AG04449 (cell line): ENCODE data around the gene CACNA1C.

Experiments used
- CTCF ChIA-PET: fragments of 350-600 bp; formaldehyde crosslinking; extraction: SDS; loops from one replicate; lab custom pipeline; 2021; ENCODE audit warnings: antibody characterized with exemption; lab: Yijun Ruan, JAX
- POLR2A ChIA-PET: fragments of 400-600, 350-600 bp; formaldehyde crosslinking; extraction: SDS; loops from one replicate; lab custom pipeline; 2020; ENCODE audit warnings: antibody characterized with exemption, inconsistent platforms; lab: Yijun Ruan, JAX
- DNase-seq: peaks from one replicate; pipeline ENCODE4 v3.0.0-alpha.2; 2010; ENCODE audit warnings: low read depth, low spot score
- H3K4me3 ChIP-seq: 2 replicates; pipeline ENCODE4 v1.5.1; 2011; ENCODE audit warnings: low read depth, mild to moderate bottlenecking, control low read depth, low read length
- TF ChIP-seq, protein P1 (sequence below): IDR thresholded peaks from one replicate; pipeline ENCODE4 v1.5.1; 2011; ENCODE audit warnings: mild to moderate bottlenecking, moderate library complexity, low read length, control low read depth, inconsistent platforms; ENCODE audit not compliant: insufficient read depth; ENCODE audit errors: missing control alignments

Gene CACNA1C

DNA sequence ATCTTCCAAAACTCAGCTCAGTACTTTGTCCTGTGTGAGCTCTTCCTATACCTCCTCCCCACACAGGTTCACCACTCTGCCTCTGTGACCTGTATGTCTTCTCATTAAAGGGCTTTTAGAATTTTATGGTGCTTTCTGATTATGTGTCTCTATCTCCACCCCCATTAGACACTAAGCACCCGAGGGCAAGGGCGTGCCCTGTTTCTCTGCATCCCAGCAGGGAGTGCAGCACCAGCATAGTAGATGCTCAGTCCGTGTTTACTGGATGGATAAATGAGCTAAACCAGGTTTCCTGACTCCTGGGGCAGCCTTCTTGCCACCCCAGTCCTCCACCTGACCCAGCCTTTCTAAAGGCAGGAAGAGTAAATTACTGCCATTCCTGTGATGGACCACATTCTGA lies 333.8 kb downstream of the CACNA1C start:
- POLR2A ChIA-PET: no interaction called here
- no peak for DNase-seq
- CTCF ChIA-PET: interaction anchor here (1.0 to 1.7 kb wide), 4 partner anchors 9 to 87 kb away, joined by 3 to 19 read pairs (median 4); no protein-coding TSS in a partner anchor
- TF ChIP-seq, protein P1, sequence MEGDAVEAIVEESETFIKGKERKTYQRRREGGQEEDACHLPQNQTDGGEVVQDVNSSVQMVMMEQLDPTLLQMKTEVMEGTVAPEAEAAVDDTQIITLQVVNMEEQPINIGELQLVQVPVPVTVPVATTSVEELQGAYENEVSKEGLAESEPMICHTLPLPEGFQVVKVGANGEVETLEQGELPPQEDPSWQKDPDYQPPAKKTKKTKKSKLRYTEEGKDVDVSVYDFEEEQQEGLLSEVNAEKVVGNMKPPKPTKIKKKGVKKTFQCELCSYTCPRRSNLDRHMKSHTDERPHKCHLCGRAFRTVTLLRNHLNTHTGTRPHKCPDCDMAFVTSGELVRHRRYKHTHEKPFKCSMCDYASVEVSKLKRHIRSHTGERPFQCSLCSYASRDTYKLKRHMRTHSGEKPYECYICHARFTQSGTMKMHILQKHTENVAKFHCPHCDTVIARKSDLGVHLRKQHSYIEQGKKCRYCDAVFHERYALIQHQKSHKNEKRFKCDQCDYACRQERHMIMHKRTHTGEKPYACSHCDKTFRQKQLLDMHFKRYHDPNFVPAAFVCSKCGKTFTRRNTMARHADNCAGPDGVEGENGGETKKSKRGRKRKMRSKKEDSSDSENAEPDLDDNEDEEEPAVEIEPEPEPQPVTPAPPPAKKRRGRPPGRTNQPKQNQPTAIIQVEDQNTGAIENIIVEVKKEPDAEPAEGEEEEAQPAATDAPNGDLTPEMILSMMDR: no peak
- H3K4me3 ChIP-seq: no peak overlapping the region

DNA sequence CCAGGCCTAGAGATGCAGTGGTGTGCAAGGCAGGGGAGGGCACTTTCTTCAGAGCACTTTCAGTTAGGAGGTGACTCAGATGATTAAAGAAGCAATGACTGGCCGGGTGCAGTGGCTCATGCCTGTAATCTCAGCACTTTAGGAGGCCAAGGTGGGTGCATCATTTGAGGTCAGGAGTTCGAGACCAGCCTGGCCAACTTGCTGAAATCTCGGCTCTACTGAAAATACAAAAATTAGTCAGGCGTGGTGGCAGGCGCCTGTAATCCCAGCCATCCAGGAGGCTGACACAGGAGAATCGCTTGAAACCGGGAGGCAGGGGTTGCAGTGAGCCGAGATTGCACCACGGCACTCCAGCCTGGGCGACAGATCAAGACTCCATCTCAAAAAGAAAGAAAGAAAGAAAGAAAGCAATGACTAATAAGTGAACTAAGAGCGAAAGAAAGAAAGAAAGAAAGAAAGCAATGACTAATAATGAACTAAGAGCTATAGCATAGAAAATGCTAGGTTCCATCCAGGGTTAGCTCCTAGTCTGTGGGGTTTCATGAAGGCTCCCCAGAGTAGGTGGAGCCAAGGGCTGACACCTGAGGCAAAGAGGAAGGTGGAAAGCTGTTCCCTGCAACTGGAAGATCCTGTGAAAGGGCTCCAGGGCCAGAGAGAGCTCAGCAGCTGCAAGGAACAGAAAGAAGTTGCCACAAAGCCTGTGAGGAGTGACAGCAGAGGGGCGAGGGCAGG lies 334.5 kb downstream of the CACNA1C start:
- ChIA-PET CTCF (interaction anchor here (1.1 to 1.7 kb wide), 3 partner anchors 8 to 14 kb away, joined by 4 to 19 read pairs (median 5); no protein-coding TSS in a partner anchor), POLR2A (no interaction called here)
- DNase-seq: no peak
- no peak overlapping the region for H3K4me3 ChIP-seq
- TF ChIP-seq, protein P1: no peak

DNA sequence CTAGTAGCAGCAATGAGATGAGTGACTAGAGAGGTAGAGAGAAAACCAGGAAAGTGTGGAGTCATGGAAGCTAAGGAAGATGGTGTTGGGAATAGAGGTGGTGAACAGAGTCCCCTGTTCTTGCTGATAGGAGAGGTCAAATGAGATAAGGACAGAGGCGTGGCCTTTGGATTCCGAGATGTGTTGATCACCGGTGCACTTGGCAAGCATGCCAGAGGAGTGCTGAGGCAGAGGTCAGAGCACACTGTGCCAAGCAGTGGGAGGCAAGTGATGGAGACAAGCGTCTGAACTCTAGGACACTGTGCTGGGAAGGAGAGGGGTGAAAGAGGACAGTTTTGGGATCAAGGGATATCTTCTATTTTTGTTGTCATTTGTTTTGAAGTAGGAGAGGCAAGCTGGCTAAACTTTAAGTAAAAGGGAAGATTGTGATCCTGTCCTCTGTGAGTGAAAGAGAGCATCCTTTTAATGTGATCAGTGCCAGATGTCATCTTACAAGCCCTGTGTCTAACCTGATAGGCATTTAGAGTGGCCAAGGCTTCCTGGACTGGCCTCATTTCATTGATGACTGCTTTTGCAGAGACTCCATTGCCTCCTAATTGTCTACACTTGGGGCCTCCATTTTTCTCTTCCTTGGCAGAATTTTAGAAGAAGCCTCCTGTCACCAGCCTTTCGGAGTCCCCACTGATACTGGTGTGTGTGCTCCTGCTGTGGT lies 336.4 kb downstream of the CACNA1C start:
- TF ChIP-seq, protein P1: no peak
- ChIA-PET CTCF (interaction anchor here (0.9 to 1.3 kb wide), 2 partner anchors 12 kb away, joined by 3 to 5 read pairs; no protein-coding TSS in a partner anchor), POLR2A (no interaction called here)
- no peak overlapping the region for H3K4me3 ChIP-seq
- DNase-seq: no peak

DNA sequence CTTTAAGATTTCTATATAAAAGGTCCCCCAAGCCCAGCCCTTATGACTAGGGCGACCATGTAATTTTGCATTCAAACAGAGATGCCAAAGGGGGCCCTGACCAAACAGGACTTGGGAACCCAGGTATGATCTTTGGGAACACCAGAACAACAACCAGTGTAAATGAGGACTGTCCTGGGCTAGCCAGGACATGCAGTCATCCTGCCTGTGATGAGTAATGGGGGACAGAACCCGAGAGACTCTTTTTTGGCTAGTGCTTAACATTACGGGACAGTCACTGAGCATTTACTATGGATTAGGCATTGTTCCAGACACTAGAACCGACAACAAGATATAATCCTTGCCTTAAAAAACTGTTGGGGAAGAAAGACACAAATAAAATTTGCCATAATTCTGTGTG lies 337.3 kb downstream of the CACNA1C start:
- CTCF ChIA-PET: interaction anchor here (1.3 kb wide), 1 partner anchor 12 kb away, joined by 5 read pairs; no protein-coding TSS in a partner anchor
- POLR2A ChIA-PET: no interaction called here
- TF ChIP-seq, protein P1: no peak
- H3K4me3 ChIP-seq: no peak overlapping the region
- no peak for DNase-seq

DNA sequence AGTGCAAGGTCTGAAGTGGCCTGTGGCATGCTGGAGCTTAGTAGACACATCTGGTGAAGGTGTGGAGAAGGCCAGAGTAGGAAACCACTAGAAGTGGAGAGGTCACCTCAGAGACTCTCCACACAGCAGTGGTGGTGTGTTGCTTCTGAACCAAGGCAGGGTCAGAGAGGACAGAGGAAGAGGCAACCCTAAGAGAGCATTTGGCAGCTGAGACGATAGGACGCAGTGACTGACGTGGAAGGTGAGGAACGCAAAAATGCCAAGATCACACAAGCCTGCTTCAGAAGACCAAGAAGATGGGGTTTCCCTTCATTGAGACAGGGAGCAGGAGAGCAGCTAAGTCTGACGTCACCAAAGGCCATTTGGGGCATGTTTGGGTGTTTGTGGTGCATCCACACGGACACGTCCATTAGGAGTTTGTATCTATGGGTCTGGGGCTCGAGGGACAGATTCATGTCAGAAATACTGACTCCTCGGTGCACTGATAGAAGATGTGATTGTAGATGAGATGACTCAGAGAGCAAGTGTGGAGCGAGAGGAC lies 338.1 kb downstream of the CACNA1C start:
- CTCF ChIA-PET: no interaction called here
- TF ChIP-seq, protein P1: no peak
- no peak for DNase-seq
- POLR2A ChIA-PET: no interaction called here
- no peak overlapping the region for H3K4me3 ChIP-seq

DNA sequence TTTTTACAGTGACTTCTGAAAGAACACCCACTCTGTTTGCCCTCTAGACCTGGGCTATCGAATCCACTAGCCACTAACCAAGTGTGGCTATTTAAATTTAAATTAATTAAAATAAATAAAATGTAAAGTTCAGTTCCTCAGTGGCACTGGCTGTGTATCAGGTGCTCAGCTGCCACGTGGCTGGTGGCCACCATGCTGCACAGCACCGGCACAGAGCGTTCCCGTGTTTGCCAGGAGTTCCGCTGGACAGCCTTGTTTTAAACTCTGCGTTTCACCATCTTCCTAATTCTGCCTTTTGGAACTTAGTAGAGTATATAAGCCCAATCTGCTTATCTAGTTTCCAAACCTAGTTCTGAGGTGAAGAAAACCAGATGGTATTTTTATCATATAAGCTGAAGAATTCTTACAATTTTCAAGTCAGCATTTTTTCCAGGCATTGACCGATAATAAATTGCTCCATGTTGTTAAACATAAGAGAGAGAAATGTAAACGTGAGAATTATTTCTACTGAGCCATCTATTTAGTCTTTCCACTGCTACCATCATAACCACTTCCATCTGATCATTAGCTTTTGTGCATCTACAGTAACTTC lies 339.0 kb downstream of the CACNA1C start:
- no peak for DNase-seq
- TF ChIP-seq, protein P1: no peak
- ChIA-PET POLR2A (no interaction called here), CTCF (interaction anchor here (0.8 to 1.0 kb wide), 2 partner anchors 11 to 32 kb away, joined by 3 read pairs; no protein-coding TSS in a partner anchor)
- no peak overlapping the region for H3K4me3 ChIP-seq
